K562 (cell line): ENCODE results near the gene NHS. TPM values are rescaled to one million over a fixed set of nuclear protein-coding genes. Genes with fewer than 3 reads are reported as not detected.

Source experiments
- ATAC-seq: fragments of 200-7000 bp; cut with Tn5 transposase; 3 replicates; pipeline ENCODE4 v1.9.1; 2020; ENCODE audit warnings: moderate library complexity
- BruUV-seq: library from RNA; stranded (reverse); fragments of 400-500 nt; replicated peaks from 2 replicates; lab custom pipeline; 2021; lab: Mats Ljungman, UMichigan
- CTCF ChIA-PET: fragments of 300-600 bp; formaldehyde crosslinking; extraction: SDS; loops from one replicate; lab custom pipeline; 2021; ENCODE audit warnings: low intra/inter-chr PET ratio; lab: Yijun Ruan, JAX
- POLR2A ChIA-PET: fragments of 300-600, 350-650 bp; sonication (Branson Sonifier 250); formaldehyde crosslinking; extraction: SDS; loops from one replicate; lab custom pipeline; 2021; ENCODE audit warnings: antibody characterized with exemption, inconsistent platforms; lab: Yijun Ruan, JAX
- DNase-seq, 4 experiments: peaks; one replicate each; pipeline versions ENCODE4 v3.0.0 to v3.0.0-alpha.2; 2011 to 2018; ENCODE audit warnings: low spot score in 3 of 4, mixed read lengths in 3 of 4; ENCODE audit errors: extremely low read depth in 1 of 4
- FAIRE-seq: peaks from 2 replicates; lab custom pipeline; 2011; peaks lifted over from hg19 to GRCh38; lab: Jason Lieb, UNC
- H2AFZ ChIP-seq: 2 replicates; pipeline ENCODE4 v1.6.0; 2011; ENCODE audit warnings: low read depth, low read length, control low read depth, inconsistent platforms
- H3K27ac ChIP-seq: fragments of 200-600 bp; 3 replicates; pipeline ENCODE4 v1.8.0; 2011; ENCODE audit warnings: low read depth, mild to moderate bottlenecking, control low read depth, inconsistent platforms, low read length, moderate library complexity, mixed read lengths; ENCODE audit errors: extremely low read depth
- H3K27me3 ChIP-seq, 2 experiments: fragments of 300-600 bp in 1 of 2; 2 replicates in 1 of 2; 3 replicates in 1 of 2; pipeline versions ENCODE4 v1.6.0 to v1.8.0; 2011; ENCODE audit warnings: inconsistent platforms in 2 of 2, low read length in 2 of 2, mild to moderate bottlenecking in 1 of 2, mixed read lengths in 1 of 2, moderate library complexity in 1 of 2; ENCODE audit not compliant: control insufficient read depth in 2 of 2, insufficient read depth in 2 of 2
- H3K36me3 ChIP-seq: fragments of 300-600 bp; 3 replicates; pipeline ENCODE4 v1.8.0; 2011; ENCODE audit warnings: mild to moderate bottlenecking, low read length, inconsistent platforms; ENCODE audit not compliant: control insufficient read depth, insufficient read depth
- H3K4me1 ChIP-seq, 2 experiments: fragments of 200-600 bp in 1 of 2; replicated peaks in 1 of 2; 2 replicates in 1 of 2; 3 replicates in 1 of 2; pipeline versions ENCODE4 v1.5.1 to v1.8.0; 2011; ENCODE audit warnings: inconsistent platforms in 2 of 2, low read length in 2 of 2, mild to moderate bottlenecking in 1 of 2, mixed read lengths in 1 of 2, moderate library complexity in 1 of 2; ENCODE audit not compliant: control insufficient read depth in 2 of 2, insufficient read depth in 2 of 2
- H3K4me2 ChIP-seq: 2 replicates; pipeline ENCODE4 v1.6.1; 2011; ENCODE audit warnings: low read length, control low read depth, inconsistent platforms, mixed read lengths; ENCODE audit not compliant: insufficient read depth
- H3K4me3 ChIP-seq: fragments of 200-600 bp; sonication (generic), shearing (Covaris generic); 2 replicates; pipeline ENCODE4 v1.5.1; 2016; ENCODE audit warnings: control low read depth, inconsistent platforms
- H3K79me2 ChIP-seq: fragments of 200-600 bp; 3 replicates; pipeline ENCODE4 v1.8.0; 2011; ENCODE audit warnings: low read length, inconsistent platforms; ENCODE audit not compliant: control insufficient read depth, insufficient read depth
- H3K9ac ChIP-seq, 2 experiments: 2 replicates each; pipeline versions ENCODE4 v1.6.0 to v1.6.1; 2011; ENCODE audit warnings: low read depth in 2 of 2, low read length in 2 of 2, control low read depth in 1 of 2, inconsistent platforms in 1 of 2, mild to moderate bottlenecking in 1 of 2, mixed read lengths in 1 of 2; ENCODE audit not compliant: insufficient read depth in 1 of 2
- H3K9me1 ChIP-seq: one replicate; pipeline ENCODE4 v1.6.0; 2011; ENCODE audit warnings: inconsistent platforms, mild to moderate bottlenecking, low read length, moderate library complexity; ENCODE audit not compliant: control insufficient read depth, insufficient read depth
- H3K9me3 ChIP-seq: replicated peaks from 2 replicates; pipeline ENCODE4 v1.5.1; 2011; ENCODE audit warnings: low read depth, low read length, inconsistent platforms; ENCODE audit not compliant: control insufficient read depth, insufficient read depth
- H4K20me1 ChIP-seq: replicated peaks from 2 replicates; pipeline ENCODE4 v1.6.1; 2011; ENCODE audit warnings: low read length, inconsistent platforms, mixed read lengths; ENCODE audit not compliant: control insufficient read depth, insufficient read depth
- ARID2 ChIP-seq: fragments of 450-650 bp; IDR thresholded peaks from 2 replicates; pipeline ENCODE4 v1.6.1; 2017; ENCODE audit warnings: antibody characterized with exemption, mild to moderate bottlenecking
- CC2D1A ChIP-seq: fragments of 450-650 bp; IDR thresholded peaks from 2 replicates; pipeline ENCODE4 v1.6.1; 2017; ENCODE audit warnings: mild to moderate bottlenecking
- EP400 ChIP-seq: fragments of 450-650 bp; IDR thresholded peaks from 2 replicates; pipeline ENCODE4 v1.6.1; 2017; ENCODE audit warnings: antibody characterized with exemption, mild to moderate bottlenecking, moderate library complexity
- NR2C2 ChIP-seq, 2 experiments: fragments of 200-800 bp in 1 of 2; sonication (Bioruptor generic) in 1 of 2; sonication (generic) in 1 of 2; formaldehyde crosslinking in 1 of 2; IDR thresholded peaks; 2 replicates each; pipeline versions ENCODE4 v1.6.1 to v1.8.0; 2016 to 2022; ENCODE audit warnings: mild to moderate bottlenecking in 1 of 2, missing compliant biosample characterization in 1 of 2, missing genetic modification characterization in 1 of 2, missing genetic modification reagents in 1 of 2
- RFX1 ChIP-seq: fragments of 450-650 bp; IDR thresholded peaks from 2 replicates; pipeline ENCODE4 v1.6.1; 2016; ENCODE audit warnings: mild to moderate bottlenecking, moderate library complexity
- SNIP1 ChIP-seq: fragments of 450-650 bp; IDR thresholded peaks from 2 replicates; pipeline ENCODE4 v1.7.1; 2017; ENCODE audit warnings: low read depth, mild to moderate bottlenecking
- SREBF2 ChIP-seq: sonication (generic); formaldehyde crosslinking; IDR thresholded peaks from 2 replicates; pipeline ENCODE4 v1.4.0; 2020; ENCODE audit warnings: mild to moderate bottlenecking, missing genetic modification reagents
- ZNF263 ChIP-seq: sonication (generic); formaldehyde crosslinking; IDR thresholded peaks from 2 replicates; pipeline ENCODE4 v1.8.0; 2022; ENCODE audit warnings: mild to moderate bottlenecking, missing genetic modification reagents, borderline replicate concordance
- WGBS: fragments of 100-300 bp; shearing (Covaris generic); methylation state at CpG from one replicate; pipeline ENCODE4 v1.1.6; 2016; ENCODE audit warnings: low coverage, mixed read lengths; ENCODE audit not compliant: insufficient coverage; ENCODE audit errors: missing lambda C conversion rate; 5-methylcytosine and 5-hydroxymethylcytosine counted together
- in situ Hi-C: fragments of 300-500 bp; cut with MboI; formaldehyde crosslinking; loops from 4 replicates; pipeline ENCODE4 v1.15.0; 2018; ENCODE audit warnings: inconsistent platforms, mixed read lengths
- intact Hi-C: fragments of 100-400 bp; cut with micrococcal nuclease; formaldehyde crosslinking; loops from 2 replicates; pipeline ENCODE4 v1.14.2; 2022
- polyA plus RNA-seq, 8 experiments: library from polyadenylated mRNA; depleted of rRNA in 4 of 8; stranded (reverse) in 5 of 8; unstranded in 3 of 8; fragments of >200 nt; fragmentation: Nextera tagmentation in 2 of 8; fragmentation: Illumina TruSeq in 1 of 8; extraction: Ambion mirVana in 2 of 8; extraction: Trizol in 1 of 8; gene quantifications; 2 replicates each; pipeline versions ENCODE4 v1.2.1 to v1.2.3, GENCODE V29; 2011 to 2014; ENCODE audit warnings: inconsistent platforms in 1 of 8, missing spikeins in 1 of 8
- total RNA-seq, 7 experiments: library from RNA; depleted of rRNA in 6 of 7; stranded (reverse); fragments of >200 nt in 6 of 7; fragmentation: Illumina TruSeq in 2 of 7; extraction: Trizol in 2 of 7; gene quantifications; 2 replicates each; pipeline versions ENCODE4 v1.2.1 to v1.2.3, GENCODE V29; 2011 to 2021; ENCODE audit warnings: low replicate concordance in 1 of 7

NHS gene
- total and polyA plus RNA-seq, 9 of the 15 experiments (the other 6 are each of a cell fraction or from before 2014, with no cell fraction given): 0.02 TPM; not detected in 8

DNA sequence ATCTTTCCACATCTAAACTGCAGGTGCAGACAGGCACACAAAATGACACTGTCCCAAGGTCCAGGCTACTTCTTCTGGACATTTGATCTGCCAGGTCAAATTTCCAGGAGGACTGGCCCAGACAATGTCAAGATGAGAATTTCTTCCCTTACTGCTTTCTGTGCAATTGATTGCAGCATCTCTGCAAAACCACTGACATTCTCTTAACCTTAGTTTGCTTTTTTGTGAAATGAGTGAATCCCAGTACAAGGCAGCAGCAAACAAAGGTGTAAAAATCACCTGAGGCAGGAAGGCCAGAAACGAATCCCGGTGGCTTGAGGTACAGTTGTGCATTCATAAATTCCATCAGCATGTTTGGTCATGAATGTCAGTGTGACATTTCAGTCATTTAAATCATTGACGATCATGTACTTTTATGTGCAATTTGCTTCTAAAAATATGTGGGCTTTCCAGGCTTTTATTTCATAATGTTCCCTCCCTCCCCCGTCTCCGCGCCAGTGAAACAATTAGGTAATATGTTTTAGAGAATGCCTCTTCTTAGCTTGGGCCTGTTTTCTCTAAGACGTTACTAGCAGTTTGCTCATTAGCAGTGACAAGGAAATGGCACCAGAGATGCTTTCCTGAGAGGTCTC, 39.1 kb downstream of the NHS start:
- Histone ChIP-seq H3K4me1 (no peaks in the 10 kb centered on the region), H3K9ac (no peak overlapping the region), H3K36me3 (no peaks in the 10 kb centered on the region), H2AFZ (no peak overlapping the region), H3K9me1 (no peaks in the 10 kb centered on the region), H3K27me3 (no peaks in the 10 kb centered on the region), H3K4me3 (no peak overlapping the region), H3K27ac (no peak overlapping the region), H3K79me2 (no peaks in the 10 kb centered on the region), H4K20me1 (no peaks in the 10 kb centered on the region), H3K9me3 (no peaks in the 10 kb centered on the region), H3K4me2 (no peak overlapping the region)
- no peak for ATAC-seq
- BruUV-seq: no TSS peak
- FAIRE-seq: no peak
- 0% methylated on average over 7 of the region's 7 CpGs for WGBS
- ChIA-PET POLR2A (no interaction called here), CTCF (no interaction called here)
- no peak for DNase-seq
- TF ChIP-seq EP400 (no peak), SNIP1 (no peak), ARID2 (no peak), ZNF263 (CRISPR knock-in tag) (no peak), NR2C2 (CRISPR knock-in tag; IDR thresholded peaks at IDR 0.05) (no peak), NR2C2 (tag; IDR thresholded peaks at IDR 0.05) (no peak), CC2D1A (no peak)
- in situ Hi-C loops (no loop called here), intact Hi-C loops (no loop called here)

GRCh38 chrX:17414839-17415238, 39.8 kb downstream of the NHS start:
- Histone ChIP-seq H3K9ac (no peak overlapping the region), H2AFZ (no peak overlapping the region), H3K27ac (no peak overlapping the region), H3K4me1 (no peaks in the 10 kb centered on the region), H3K27me3 (no peaks in the 10 kb centered on the region), H3K4me3 (no peak overlapping the region), H3K79me2 (no peaks in the 10 kb centered on the region), H4K20me1 (no peaks in the 10 kb centered on the region), H3K4me2 (no peak overlapping the region), H3K36me3 (no peaks in the 10 kb centered on the region), H3K9me1 (no peaks in the 10 kb centered on the region), H3K9me3 (no peaks in the 10 kb centered on the region)
- FAIRE-seq (no peak), ATAC-seq (no peak), DNase-seq (no peak)
- no TSS peak for BruUV-seq
- WGBS: 2% methylated on average over 6 of the region's 6 CpGs
- no peak for TF ChIP-seq SREBF2
- TF ChIP-seq RFX1: peak; percentile 47
- CTCF ChIA-PET: no interaction called here
- POLR2A ChIA-PET: no interaction called here
- in situ Hi-C loops: no loop called here
- intact Hi-C loops: no loop called here
